Vagina (tissue), 2 donors: ENCODE measurements around the gene MYL12A.
A peak's percentile ranks its signal among the peaks of the same experiment; 100 is the strongest.

Experiments
- POLR2A ChIP-seq, 2 donors: fragments of 450-650 bp; IDR thresholded peaks; one replicate each; pipeline ENCODE4 v1.6.1; 2017; ENCODE audit warnings: antibody characterized with exemption in 2 of 2, mild to moderate bottlenecking in 2 of 2, moderate library complexity in 2 of 2
- POLR2AphosphoS5 ChIP-seq, 2 donors: sonication (generic); formaldehyde crosslinking; IDR thresholded peaks; one replicate each; pipeline ENCODE4 v1.9.0; 2017; ENCODE audit warnings: antibody characterized with exemption in 2 of 2, mild to moderate bottlenecking in 2 of 2, low read depth in 1 of 2; ENCODE audit not compliant: insufficient read depth in 1 of 2
- TF ChIP-seq, protein P1 (sequence below), 3 experiments: fragments of 450-650 bp in 2 of 3; fragments of 200-600 bp in 1 of 3; sonication (generic) in 1 of 3; IDR thresholded peaks; one replicate each; pipeline ENCODE4 v1.5.1; 2017 to 2019; ENCODE audit warnings: antibody characterized with exemption in 3 of 3, mild to moderate bottlenecking in 2 of 3, moderate library complexity in 2 of 3

DNA sequence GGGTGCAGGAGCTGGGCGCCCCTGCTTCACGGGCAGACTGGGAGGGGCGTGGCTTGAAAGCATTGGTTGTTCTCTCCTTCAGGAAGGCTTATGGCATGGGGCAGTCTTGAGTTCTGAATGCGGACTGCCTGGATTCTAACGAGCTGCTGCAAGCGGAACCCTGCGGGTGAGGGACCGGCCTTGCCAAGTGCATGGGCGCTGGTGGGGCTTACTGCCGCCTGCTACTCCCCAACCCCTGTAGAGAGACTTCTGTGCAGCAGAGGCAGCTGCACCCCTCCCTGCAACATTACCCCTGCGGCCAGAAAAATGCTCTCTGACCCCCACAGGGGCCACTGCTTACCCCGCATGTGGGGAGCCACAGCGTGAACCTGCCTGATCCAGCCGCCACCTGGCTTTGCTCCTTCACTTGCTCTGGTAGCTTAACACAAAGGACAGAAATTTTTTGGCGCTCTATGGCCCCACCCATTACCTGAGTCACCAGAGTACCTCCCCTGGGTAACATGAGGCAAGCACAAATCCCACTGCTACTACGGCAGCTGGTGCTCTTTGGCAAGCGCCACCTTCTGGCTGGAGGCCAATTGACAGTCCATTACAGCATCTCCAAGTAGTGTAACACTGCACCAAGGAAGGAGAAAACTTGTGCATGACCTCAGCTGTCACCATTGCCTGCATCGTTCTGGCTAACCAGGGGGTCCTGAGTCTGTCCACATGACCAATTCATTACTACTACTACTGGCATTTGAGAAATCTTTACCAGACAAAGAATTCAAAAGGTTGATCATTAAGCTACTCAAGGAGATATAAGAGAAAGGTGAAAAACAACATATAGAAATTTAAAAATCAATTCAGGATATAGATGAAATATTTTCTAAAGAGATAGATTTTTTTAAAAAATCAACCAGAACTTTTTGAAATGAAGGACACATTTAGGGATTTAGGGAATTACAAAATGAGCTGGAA is 49.7 kb downstream of the MYL12A start:
- TF ChIP-seq, protein P1, sequence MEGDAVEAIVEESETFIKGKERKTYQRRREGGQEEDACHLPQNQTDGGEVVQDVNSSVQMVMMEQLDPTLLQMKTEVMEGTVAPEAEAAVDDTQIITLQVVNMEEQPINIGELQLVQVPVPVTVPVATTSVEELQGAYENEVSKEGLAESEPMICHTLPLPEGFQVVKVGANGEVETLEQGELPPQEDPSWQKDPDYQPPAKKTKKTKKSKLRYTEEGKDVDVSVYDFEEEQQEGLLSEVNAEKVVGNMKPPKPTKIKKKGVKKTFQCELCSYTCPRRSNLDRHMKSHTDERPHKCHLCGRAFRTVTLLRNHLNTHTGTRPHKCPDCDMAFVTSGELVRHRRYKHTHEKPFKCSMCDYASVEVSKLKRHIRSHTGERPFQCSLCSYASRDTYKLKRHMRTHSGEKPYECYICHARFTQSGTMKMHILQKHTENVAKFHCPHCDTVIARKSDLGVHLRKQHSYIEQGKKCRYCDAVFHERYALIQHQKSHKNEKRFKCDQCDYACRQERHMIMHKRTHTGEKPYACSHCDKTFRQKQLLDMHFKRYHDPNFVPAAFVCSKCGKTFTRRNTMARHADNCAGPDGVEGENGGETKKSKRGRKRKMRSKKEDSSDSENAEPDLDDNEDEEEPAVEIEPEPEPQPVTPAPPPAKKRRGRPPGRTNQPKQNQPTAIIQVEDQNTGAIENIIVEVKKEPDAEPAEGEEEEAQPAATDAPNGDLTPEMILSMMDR (IDR thresholded peaks at IDR 0.05): peak in 1 of 3 experiments; percentile 16
- TF ChIP-seq POLR2AphosphoS5 (IDR thresholded peaks at IDR 0.05; ENCODE audit: insufficient read depth in 1 of 2, low read depth in 1 of 2) (peak; percentile 39 to 46), POLR2A (IDR thresholded peaks at IDR 0.05) (no peak)
